ENCODE data around the gene RIN1. TPM values are rescaled to one million over a fixed set of nuclear protein-coding genes. Genes with fewer than 3 reads are reported as not detected.

RIN1 gene
- total and polyA plus RNA-seq, 9 of the 15 experiments (the other 6 are each of a cell fraction or from before 2014, with no cell fraction given): 0.01 to 1.2 (median 0.45) TPM; not detected in 1

DNA sequence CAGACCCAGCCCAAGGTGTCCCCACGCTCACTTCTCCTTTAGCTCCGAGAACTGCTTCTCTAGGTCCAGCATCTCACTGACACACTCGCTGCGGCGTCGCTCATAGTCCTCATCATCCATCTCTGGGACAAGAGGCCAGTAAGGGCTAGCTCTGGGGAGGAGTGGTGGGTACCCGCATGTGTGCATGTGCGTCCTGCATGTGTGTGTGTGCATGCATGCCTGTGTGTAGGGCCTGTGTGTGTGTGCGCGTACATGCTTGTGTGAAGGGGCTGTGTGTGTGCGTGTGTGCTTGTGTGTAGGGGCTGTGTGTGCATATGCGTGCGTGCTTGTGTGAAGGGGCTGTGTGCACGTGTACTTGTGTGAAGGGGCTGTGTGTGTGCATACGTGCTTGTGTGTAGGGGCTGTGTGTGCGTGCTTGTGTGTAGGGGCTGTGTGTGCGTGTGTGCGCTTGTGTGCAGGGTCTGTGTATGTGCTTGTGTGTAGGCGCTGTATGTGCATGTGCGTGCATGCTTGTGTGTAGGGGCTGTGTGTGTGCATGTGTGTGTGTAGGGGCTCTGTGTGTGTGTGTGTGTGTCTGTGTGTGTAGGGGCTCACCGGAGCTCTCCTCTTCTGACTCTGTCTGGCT is 5.4 kb upstream of the RIN1 start:
- CTCF ChIA-PET (ENCODE audit: low intra/inter-chr PET ratio): no interaction called here
- no peak for FAIRE-seq
- WGBS (ENCODE audit: insufficient coverage, low coverage, missing lambda C conversion rate): 94% methylated on average over 20 of the region's 21 CpGs
- no peaks in the 10 kb centered on the region for H3K9me3 ChIP-seq (replicated peaks; ENCODE audit: control insufficient read depth, insufficient read depth, low read depth, low read length)
- ATAC-seq: no peak
- peaks cover 16 to 30% of the 10 kb centered on the region in 2 experiments for H3K4me1 ChIP-seq (replicated peaks in 1 of 2; ENCODE audit: control insufficient read depth in 2 of 2, insufficient read depth in 2 of 2, low read length in 2 of 2)
- H3K27me3 ChIP-seq (ENCODE audit: control insufficient read depth in 2 of 2, insufficient read depth in 2 of 2, low read length in 2 of 2): no peaks in the 10 kb centered on the region
- no peak overlapping the region for H3K4me3 ChIP-seq
- TF ChIP-seq, protein P1, sequence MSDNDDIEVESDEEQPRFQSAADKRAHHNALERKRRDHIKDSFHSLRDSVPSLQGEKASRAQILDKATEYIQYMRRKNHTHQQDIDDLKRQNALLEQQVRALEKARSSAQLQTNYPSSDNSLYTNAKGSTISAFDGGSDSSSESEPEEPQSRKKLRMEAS (CRISPR knock-in tag; IDR thresholded peaks at IDR 0.05): no peak
- TF ChIP-seq MEF2D (tag; conservative IDR thresholded peaks at IDR 0.05; ENCODE audit: low read depth): no peak
- no peak for TF ChIP-seq MYC (IDR thresholded peaks at IDR 0.05; ENCODE audit: low read depth, low read length)
- TF ChIP-seq MYC (CRISPR knock-in tag; IDR thresholded peaks at IDR 0.05; ENCODE audit: borderline replicate concordance, low read depth): no peak
- no peak for TF ChIP-seq PREB (CRISPR knock-in tag; IDR thresholded peaks at IDR 0.05)
- no peak for TF ChIP-seq ZNF584 (CRISPR knock-in tag; IDR thresholded peaks at IDR 0.05; ENCODE audit: low read depth)
- no peak overlapping the region for H3K4me2 ChIP-seq (ENCODE audit: insufficient read depth, low read length)
- peaks cover 3% of the 10 kb centered on the region; the same call in 1 of the 2 replicates for H4K20me1 ChIP-seq (replicated peaks; ENCODE audit: control insufficient read depth, insufficient read depth, low read length)
- no TSS peak for BruUV-seq (replicated peaks)
- H3K79me2 ChIP-seq (ENCODE audit: control insufficient read depth, insufficient read depth, low read length): peaks cover 18% of the 10 kb centered on the region
- intact Hi-C loops (cut with micrococcal nuclease) (no loop called here), in situ Hi-C loops (cut with MboI) (no loop called here)
- H3K9ac ChIP-seq (ENCODE audit: insufficient read depth in 1 of 2, low read depth in 2 of 2, low read length in 2 of 2): no peak overlapping the region; a peak in 1 of 4 replicates
- POLR2A ChIA-PET: interaction anchor here (0.6 to 1.7 kb wide), 3 partner anchors 8 to 23 kb away, joined by 3 to 6 read pairs (median 4); no protein-coding TSS in a partner anchor
- no peak overlapping the region for H2AFZ ChIP-seq (ENCODE audit: low read depth, low read length)
- no peak overlapping the region for H3K27ac ChIP-seq (ENCODE audit: extremely low read depth, low read depth, low read length)
- no peak for DNase-seq (ENCODE audit: extremely low read depth in 1 of 4, low spot score in 3 of 4)
- no peaks in the 10 kb centered on the region for H3K9me1 ChIP-seq (ENCODE audit: control insufficient read depth, insufficient read depth, low read length)
- H3K36me3 ChIP-seq (ENCODE audit: control insufficient read depth, insufficient read depth, low read length): peaks cover 61% of the 10 kb centered on the region; the same call in 2 of the 3 replicates

All from K562 (cell line).